HG03060 (cell line): ENCODE data around the gene DCC.

ENCODE experiments used
- ATAC-seq: cut with Tn5 transposase; IDR thresholded peaks from one replicate; pipeline ENCODE4 v1.9.1; 2021; ENCODE audit warnings: low read depth, moderate number of reproducible peaks; ENCODE audit not compliant: unreplicated experiment

Gene DCC

DNA sequence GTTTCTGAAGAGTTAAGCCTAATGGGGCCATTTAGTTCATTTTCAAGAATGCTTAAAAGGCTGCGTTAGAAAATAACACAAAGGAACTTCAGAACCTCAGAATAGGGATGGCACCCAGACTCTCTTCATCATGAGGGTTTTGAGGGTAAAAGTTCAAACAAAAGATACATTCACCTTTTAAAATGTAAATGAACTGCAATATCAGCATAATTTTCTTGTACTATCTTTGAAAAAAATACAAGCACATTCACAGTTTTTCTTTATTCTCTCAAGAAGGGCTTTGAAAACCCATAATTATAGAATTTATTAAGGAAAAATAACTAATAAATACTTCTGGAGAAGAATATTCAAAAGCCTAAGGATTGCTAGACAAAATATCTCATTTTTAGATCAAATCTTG, 791.0 kb downstream of the DCC start:
- no peak for ATAC-seq

GRCh38 chr18:53134711-53135110, 794.7 kb downstream of the DCC start:
- no peak for ATAC-seq

DNA sequence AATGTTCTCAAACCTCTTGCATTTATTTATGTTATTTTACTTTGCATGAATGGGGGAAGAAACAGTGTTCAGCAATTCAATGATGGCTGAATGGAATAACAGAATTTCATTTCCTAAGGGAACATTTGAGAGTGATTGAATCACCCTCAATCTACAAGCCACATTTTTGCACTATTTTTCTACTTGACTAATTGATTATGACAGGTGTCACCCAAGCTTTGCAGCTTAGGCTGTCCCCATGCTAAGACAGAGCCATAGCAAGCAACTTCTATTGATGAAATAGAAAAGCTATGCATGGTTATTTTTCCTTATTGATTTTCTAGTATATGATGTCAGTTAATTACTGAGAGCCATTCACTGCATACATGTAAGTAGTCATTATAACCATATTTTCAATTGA, 795.7 kb downstream of the DCC start:
- ATAC-seq = no peak

DNA sequence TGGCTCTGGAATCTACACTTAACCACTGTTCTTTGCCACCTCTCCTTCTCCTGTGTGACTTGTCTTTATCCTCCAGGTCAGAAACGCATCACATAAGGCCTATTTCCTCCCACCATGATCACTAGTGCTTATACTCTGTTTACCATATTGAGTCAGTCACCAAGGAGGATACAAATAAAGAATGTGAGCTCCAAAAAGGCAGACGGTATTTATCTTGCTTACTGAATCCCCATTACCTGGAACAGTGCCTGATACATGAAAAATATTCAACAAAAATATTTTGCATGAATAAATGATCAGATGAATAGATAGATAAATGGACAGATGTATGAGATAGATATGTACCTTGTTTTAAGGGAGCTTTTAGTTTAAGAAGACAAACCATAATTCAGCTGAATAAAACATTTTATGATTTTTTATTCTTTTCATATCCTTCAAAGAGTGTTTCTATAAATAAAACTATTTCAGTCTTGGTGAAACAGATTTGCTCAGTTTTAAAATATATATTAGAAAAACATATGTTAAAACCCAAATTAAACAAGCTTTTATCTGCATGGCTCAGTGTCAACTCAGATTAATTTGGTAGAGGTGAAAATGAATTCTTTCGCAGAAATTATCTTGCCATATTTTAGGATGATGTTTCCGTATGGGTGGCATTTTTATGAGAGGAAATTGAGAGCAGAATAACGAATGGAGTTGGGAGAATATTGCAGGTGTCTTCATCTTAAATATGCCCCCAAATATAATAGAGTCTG, 799.9 kb downstream of the DCC start:
- no peak for ATAC-seq

GRCh38 chr18:53142005-53142404, 802.0 kb downstream of the DCC start:
- ATAC-seq = no peak

DNA sequence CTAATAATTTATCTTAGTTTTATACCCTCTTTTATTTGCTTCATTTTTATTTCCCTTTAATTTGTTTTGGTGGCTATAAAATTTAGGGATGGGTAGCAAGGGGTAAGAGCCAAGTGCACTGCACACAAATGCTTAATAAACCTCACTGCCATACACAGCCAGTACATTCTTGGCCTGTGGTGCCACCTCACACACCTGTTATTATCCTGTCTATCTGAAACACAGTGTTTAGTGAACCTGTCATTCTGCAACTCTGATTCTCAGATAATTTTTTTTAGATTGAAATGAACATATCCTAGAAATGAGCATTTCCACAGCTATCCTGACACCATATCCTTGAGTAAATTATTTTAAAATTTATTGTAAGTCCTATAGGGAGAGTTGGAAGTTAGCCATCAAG, 807.5 kb downstream of the DCC start:
- ATAC-seq = no peak

DNA sequence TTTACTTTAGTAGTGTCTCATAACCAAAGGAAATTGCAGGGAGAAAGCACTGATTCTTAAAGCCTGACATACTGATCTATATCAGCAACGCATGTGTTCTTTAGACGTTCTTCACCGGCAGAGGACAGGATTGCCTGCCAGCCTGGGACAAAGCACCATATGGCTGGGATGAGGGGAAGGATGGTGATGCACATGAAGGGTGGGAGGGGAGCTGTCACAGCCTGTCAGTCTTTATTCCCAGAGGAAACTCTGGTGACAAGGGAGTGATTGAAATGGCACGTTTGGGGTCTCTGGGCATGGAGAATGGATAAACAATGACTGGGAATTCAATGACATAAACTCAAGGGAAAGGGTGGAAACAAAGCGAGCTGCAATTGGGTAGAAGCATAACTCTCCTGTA, 808.1 kb downstream of the DCC start:
- no peak for ATAC-seq

GRCh38 chr18:53152476-53152875, 812.5 kb downstream of the DCC start:
- ATAC-seq = no peak

- no peak for ATAC-seq
Observed at GRCh38 chr18:53153281-53153680, 813.3 kb downstream of the DCC start.

GRCh38 chr18:53153800-53154199, 813.8 kb downstream of the DCC start:
- no peak for ATAC-seq

- ATAC-seq = no peak
Observed at GRCh38 chr18:53165770-53166169, 825.8 kb downstream of the DCC start.

DNA sequence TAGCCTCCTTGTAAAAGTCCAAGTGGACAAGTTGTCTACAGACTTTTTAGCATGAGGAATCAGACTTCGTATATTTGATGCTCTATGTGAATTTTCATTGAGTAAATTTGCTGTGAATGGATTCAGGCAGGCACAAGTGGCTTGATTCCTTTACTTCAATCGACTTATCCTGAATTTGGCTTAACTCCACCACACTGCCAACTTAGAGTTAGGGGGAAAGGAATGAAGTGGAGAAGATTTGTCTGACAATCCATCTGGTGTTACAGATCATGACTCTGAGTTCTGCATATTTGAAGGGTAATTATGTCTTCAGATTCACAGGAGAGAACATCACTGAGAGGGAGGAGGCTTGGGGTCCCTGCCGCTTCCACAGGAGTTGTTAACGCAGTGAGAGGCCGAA, 829.3 kb downstream of the DCC start:
- ATAC-seq = no peak

- no peak for ATAC-seq
Observed at GRCh38 chr18:53191634-53192033, 851.6 kb downstream of the DCC start.

- no peak for ATAC-seq
Observed at GRCh38 chr18:53193870-53194269, 853.9 kb downstream of the DCC start.

- ATAC-seq = no peak
Observed at GRCh38 chr18:53219853-53220252, 879.9 kb downstream of the DCC start.

GRCh38 chr18:53224128-53224778, 884.3 kb downstream of the DCC start:
- ATAC-seq = no peak

- no peak for ATAC-seq
Observed at GRCh38 chr18:53225567-53226325, 885.7 kb downstream of the DCC start.

- no peak for ATAC-seq
Observed at GRCh38 chr18:53234610-53235009, 894.6 kb downstream of the DCC start.

GRCh38 chr18:53241161-53241560, 901.2 kb downstream of the DCC start:
- ATAC-seq = no peak

DNA sequence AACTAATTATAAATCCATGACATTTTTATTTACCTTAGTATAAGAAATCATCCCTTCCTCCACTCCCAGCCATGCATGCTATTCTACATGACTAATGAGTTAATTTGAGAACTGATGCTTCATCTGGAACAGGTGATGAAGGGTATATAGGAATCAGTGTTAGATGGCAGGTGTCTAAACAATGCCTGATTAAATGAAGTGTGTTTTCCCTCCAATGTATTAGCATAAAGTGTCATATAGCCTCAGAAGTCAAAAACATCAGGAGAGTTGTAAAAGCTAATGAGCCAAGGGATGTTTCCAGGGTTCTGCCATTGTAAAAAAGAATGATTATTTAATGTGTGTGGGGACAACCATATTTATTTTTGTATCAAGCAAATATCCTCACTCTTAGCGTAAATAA, 913.8 kb downstream of the DCC start:
- no peak for ATAC-seq

- no peak for ATAC-seq
Observed at GRCh38 chr18:53254265-53254664, 914.3 kb downstream of the DCC start.

DNA sequence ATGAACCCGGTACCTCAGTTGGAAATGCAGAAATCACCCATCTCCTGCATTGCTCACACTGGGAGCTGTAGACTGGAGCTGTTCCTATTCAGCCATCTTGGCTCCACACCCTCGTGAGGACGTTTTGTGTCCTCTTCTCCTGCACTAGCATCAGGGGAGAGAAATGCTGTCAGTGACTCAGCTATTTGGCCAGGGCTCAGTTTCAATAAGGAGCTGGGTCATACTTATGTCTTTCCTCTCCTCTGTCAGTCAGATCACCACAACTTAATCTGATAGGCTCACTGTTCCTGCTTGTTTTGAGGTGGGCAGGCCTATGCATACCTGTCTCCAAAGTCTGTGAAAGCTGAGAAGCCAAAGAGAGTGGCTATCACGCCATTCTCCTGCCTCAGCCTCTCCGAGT, 921.2 kb downstream of the DCC start:
- no peak for ATAC-seq
